ENCODE results near the gene CIAPIN1. TPM values are rescaled to one million over a fixed set of nuclear protein-coding genes. Genes with fewer than 3 reads are reported as not detected.

Gene CIAPIN1
- total RNA-seq, 1 donor from 2014 or later = 71.3 TPM

DNA sequence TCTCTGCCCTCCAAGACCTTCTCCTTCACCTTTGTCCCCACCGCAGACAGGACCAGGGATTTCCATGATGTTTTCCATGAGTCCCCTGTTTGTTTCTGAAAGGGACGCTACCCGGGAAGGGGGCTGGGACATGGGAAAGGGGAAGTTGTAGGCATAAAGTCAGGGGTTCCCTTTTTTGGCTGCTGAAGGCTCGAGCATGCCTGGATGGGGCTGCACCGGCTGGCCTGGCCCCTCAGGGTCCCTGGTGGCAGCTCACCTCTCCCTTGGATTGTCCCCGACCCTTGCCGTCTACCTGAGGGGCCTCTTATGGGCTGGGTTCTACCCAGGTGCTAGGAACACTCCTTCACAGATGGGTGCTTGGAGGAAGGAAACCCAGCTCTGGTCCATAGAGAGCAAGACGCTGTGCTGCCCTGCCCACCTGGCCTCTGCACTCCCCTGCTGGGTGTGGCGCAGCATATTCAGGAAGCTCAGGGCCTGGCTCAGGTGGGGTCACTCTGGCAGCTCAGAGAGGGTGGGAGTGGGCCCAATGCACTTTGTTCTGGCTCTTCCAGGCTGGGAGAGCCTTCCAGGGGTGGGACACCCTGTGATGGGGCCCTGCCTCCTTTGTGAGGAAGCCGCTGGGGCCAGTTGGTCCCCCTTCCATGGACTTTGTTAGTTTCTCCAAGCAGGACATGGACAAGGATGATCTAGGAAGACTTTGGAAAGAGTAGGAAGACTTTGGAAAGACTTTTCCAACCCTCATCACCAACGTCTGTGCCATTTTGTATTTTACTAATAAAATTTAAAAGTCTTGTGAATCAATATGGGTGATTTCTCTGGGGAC lies 62.7 kb downstream of the CIAPIN1 start:
- H3K27me3 ChIP-seq (ENCODE audit: control insufficient read depth, insufficient read depth, low read length) = peaks cover 4% of the 10 kb centered on the region
- no peak for FAIRE-seq
- no peak for DNase-seq (ENCODE audit: low read depth)

DNA sequence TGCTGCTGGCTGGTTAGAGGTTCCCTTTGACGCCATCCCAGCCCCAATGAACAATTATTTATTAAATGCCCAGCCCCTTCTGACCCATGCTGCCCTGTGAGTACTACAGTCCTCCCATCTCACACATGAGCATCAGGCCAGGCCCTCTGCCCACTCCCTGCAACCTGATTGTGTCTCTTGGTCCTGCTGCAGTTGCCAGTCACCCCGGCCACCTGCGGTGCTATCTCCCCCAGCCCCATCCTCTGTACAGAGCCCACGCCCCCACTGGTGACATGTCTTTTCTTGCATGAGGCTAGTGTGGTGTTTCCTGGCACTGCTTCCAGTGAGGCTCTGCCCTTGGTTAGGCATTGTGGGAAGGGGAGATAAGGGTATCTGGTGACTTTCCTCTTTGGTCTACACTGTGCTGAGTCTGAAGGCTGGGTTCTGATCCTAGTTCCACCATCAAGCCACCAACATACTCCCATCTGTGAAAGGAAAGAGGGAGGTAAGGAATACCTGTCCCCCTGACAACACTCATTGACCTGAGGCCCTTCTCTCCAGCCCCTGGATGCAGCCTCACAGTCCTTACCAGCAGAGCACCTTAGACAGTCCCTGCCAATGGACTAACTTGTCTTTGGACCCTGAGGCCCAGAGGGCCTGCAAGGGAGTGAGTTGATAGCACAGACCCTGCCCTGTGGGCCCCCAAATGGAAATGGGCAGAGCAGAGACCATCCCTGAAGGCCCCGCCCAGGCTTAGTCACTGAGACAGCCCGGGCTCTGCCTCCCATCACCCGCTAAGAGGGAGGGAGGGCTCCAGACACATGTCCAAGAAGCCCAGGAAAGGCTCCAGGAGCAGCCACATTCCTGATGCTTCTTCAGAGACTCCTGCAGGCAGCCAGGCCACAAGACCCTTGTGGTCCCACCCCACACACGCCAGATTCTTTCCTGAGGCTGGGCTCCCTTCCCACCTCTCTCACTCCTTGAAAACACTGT lies 63.6 kb downstream of the CIAPIN1 start:
- Histone ChIP-seq H3K4me3 (ENCODE audit: low read depth, low read length) (no peak overlapping the region), H3K36me3 (ENCODE audit: control insufficient read depth, insufficient read depth, low read length) (no peaks in the 10 kb centered on the region), H3K27me3 (ENCODE audit: control insufficient read depth, insufficient read depth, low read length) (peaks cover 4% of the 10 kb centered on the region)
- no peak for FAIRE-seq
- no peak for DNase-seq (ENCODE audit: low read depth)
- TF ChIP-seq, protein P1, sequence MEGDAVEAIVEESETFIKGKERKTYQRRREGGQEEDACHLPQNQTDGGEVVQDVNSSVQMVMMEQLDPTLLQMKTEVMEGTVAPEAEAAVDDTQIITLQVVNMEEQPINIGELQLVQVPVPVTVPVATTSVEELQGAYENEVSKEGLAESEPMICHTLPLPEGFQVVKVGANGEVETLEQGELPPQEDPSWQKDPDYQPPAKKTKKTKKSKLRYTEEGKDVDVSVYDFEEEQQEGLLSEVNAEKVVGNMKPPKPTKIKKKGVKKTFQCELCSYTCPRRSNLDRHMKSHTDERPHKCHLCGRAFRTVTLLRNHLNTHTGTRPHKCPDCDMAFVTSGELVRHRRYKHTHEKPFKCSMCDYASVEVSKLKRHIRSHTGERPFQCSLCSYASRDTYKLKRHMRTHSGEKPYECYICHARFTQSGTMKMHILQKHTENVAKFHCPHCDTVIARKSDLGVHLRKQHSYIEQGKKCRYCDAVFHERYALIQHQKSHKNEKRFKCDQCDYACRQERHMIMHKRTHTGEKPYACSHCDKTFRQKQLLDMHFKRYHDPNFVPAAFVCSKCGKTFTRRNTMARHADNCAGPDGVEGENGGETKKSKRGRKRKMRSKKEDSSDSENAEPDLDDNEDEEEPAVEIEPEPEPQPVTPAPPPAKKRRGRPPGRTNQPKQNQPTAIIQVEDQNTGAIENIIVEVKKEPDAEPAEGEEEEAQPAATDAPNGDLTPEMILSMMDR (IDR thresholded peaks at IDR 0.05; ENCODE audit: insufficient read depth, low read length, severe bottlenecking) = no peak

More for the DNA sequence above, 62.7 kb downstream of the CIAPIN1 start:
- H3K4me3 ChIP-seq (ENCODE audit: low read depth, low read length) = no peak overlapping the region
- no peaks in the 10 kb centered on the region for H3K36me3 ChIP-seq (ENCODE audit: control insufficient read depth, insufficient read depth, low read length)
- TF ChIP-seq, protein P1 (IDR thresholded peaks at IDR 0.05; ENCODE audit: insufficient read depth, low read length, severe bottlenecking) = no peak

DNA sequence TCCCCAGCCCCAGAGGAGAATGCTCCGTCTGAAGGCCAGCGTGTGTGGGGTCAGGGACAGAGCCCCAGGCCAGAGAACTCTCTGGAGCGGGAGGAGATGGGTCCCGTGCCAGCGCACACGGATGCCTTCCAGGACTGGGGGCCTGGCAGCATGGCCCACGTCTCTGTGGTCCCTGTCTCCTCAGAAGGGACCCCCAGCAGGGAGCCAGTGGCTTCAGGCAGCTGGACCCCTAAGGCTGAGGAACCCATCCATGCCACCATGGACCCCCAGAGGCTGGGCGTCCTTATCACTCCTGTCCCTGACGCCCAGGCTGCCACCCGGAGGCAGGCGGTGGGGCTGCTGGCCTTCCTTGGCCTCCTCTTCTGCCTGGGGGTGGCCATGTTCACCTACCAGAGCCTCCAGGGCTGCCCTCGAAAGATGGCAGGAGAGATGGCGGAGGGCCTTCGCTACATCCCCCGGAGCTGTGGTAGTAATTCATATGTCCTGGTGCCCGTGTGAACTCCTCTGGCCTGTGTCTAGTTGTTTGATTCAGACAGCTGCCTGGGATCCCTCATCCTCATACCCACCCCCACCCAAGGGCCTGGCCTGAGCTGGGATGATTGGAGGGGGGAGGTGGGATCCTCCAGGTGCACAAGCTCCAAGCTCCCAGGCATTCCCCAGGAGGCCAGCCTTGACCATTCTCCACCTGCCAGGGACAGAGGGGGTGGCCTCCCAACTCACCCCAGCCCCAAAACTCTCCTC lies 64.5 kb downstream of the CIAPIN1 start:
- H3K36me3 ChIP-seq (ENCODE audit: control insufficient read depth, insufficient read depth, low read length) = no peaks in the 10 kb centered on the region
- FAIRE-seq = no peak
- no peak overlapping the region for H3K4me3 ChIP-seq (ENCODE audit: low read depth, low read length)
- DNase-seq (ENCODE audit: low read depth) = no peak
- TF ChIP-seq, protein P1 (IDR thresholded peaks at IDR 0.05; ENCODE audit: insufficient read depth, low read length, severe bottlenecking) = no peak
- peaks cover 4% of the 10 kb centered on the region for H3K27me3 ChIP-seq (ENCODE audit: control insufficient read depth, insufficient read depth, low read length)

DNA sequence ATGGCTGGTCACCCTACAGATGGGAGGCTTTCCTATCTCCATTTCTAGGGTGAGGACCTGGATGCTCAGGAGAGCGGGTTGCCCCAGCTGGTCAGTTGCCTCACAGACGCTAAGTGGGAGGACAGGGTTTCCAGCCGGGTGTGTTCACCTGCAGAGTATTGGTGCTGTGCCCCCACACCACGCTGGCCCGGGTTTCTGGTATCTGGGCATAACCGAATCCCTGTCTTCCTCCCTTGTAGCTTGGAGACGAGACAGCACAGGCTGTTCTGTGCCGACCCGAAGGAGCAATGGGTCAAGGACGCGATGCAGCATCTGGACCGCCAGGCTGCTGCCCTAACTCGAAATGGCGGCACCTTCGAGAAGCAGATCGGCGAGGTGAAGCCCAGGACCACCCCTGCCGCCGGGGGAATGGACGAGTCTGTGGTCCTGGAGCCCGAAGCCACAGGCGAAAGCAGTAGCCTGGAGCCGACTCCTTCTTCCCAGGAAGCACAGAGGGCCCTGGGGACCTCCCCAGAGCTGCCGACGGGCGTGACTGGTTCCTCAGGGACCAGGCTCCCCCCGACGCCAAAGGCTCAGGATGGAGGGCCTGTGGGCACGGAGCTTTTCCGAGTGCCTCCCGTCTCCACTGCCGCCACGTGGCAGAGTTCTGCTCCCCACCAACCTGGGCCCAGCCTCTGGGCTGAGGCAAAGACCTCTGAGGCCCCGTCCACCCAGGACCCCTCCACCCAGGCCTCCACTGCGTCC lies 65.2 kb downstream of the CIAPIN1 start:
- DNase-seq (ENCODE audit: low read depth) (no peak), FAIRE-seq (no peak)
- Histone ChIP-seq H3K27me3 (ENCODE audit: control insufficient read depth, insufficient read depth, low read length) (peaks cover 4% of the 10 kb centered on the region), H3K36me3 (ENCODE audit: control insufficient read depth, insufficient read depth, low read length) (no peaks in the 10 kb centered on the region), H3K4me3 (ENCODE audit: low read depth, low read length) (no peak overlapping the region)
- TF ChIP-seq, protein P1 (IDR thresholded peaks at IDR 0.05; ENCODE audit: insufficient read depth, low read length, severe bottlenecking) = no peak

All from bronchial epithelial cell (primary cell).